Left ventricle myocardium inferior (tissue), 1 donor: Measurements from ENCODE around the gene JAM3. TPM values are rescaled to one million over a fixed set of nuclear protein-coding genes. Genes with fewer than 3 reads are reported as not detected.
"Not testable (repeated sequence)": the region's sequence is repeated elsewhere in the genome, so short reads cannot be mapped to it uniquely, and the experiment has no call there.

ENCODE experiments used
- DNase-seq: peaks from one replicate; pipeline ENCODE4 v3.0.0-alpha.2; 2020
- H3K27ac ChIP-seq: fragments of 200-600 bp; replicated peaks from 2 replicates; pipeline ENCODE4 v1.8.0; 2021
- H3K27me3 ChIP-seq: fragments of 200-600 bp; 2 replicates; pipeline ENCODE4 v1.8.0; 2021; ENCODE audit warnings: low read depth
- H3K36me3 ChIP-seq: fragments of 200-600 bp; 2 replicates; pipeline ENCODE4 v1.8.0; 2021
- H3K4me1 ChIP-seq: fragments of 200-600 bp; 2 replicates; pipeline ENCODE4 v1.8.0; 2021
- H3K4me3 ChIP-seq: fragments of 200-600 bp; 2 replicates; pipeline ENCODE4 v1.8.0; 2021; ENCODE audit warnings: mild to moderate bottlenecking, moderate library complexity
- H3K9me3 ChIP-seq: fragments of 200-600 bp; replicated peaks from 2 replicates; pipeline ENCODE4 v1.8.0; 2021
- intact Hi-C: fragments of 100-400 bp; cut with micrococcal nuclease; formaldehyde crosslinking; loops from one replicate; pipeline ENCODE4 v1.11.0; 2022
- total RNA-seq: library from RNA; stranded (reverse); fragmentation: NEBNext Ultra II Directional; extraction: Animal tissue kit (Norgen Biotek cat#: 25700); gene quantifications from one replicate; pipeline ENCODE4 v1.2.1, GENCODE V29; 2021
- TF ChIP-seq, protein P1 (sequence below): fragments of 200-600 bp; IDR thresholded peaks from 2 replicates; pipeline ENCODE4 v1.8.0; 2021; ENCODE audit warnings: antibody characterized with exemption, mild to moderate bottlenecking, borderline replicate concordance
- donor health status: DM: no; HTN: yes; CAD: no; lungs with severe emphysema.

JAM3 gene
- total RNA-seq, 1 donor from 2014 or later = 36.2 TPM

- TF ChIP-seq, protein P1, sequence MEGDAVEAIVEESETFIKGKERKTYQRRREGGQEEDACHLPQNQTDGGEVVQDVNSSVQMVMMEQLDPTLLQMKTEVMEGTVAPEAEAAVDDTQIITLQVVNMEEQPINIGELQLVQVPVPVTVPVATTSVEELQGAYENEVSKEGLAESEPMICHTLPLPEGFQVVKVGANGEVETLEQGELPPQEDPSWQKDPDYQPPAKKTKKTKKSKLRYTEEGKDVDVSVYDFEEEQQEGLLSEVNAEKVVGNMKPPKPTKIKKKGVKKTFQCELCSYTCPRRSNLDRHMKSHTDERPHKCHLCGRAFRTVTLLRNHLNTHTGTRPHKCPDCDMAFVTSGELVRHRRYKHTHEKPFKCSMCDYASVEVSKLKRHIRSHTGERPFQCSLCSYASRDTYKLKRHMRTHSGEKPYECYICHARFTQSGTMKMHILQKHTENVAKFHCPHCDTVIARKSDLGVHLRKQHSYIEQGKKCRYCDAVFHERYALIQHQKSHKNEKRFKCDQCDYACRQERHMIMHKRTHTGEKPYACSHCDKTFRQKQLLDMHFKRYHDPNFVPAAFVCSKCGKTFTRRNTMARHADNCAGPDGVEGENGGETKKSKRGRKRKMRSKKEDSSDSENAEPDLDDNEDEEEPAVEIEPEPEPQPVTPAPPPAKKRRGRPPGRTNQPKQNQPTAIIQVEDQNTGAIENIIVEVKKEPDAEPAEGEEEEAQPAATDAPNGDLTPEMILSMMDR = no peak
- no peaks in the 10 kb centered on the region for H3K27me3 ChIP-seq
Measured at GRCh38 chr11:134110252-134110815, 41.5 kb downstream of the JAM3 start.

GRCh38 chr11:134113787-134114186 is 44.9 kb downstream of the JAM3 start:
- H3K27ac ChIP-seq, H3K36me3 ChIP-seq, H3K27me3 ChIP-seq, intact Hi-C loops, H3K9me3 ChIP-seq, H3K4me3 ChIP-seq, DNase-seq: not testable (repeated sequence)
- H3K4me1 ChIP-seq = peaks cover 20% of the 10 kb centered on the region

More at GRCh38 chr11:134110252-134110815, 41.5 kb downstream of the JAM3 start:
- Histone ChIP-seq H3K4me3 (no peak overlapping the region), H3K9me3 (peaks cover 21% of the 10 kb centered on the region), H3K27ac (no peak overlapping the region), H3K36me3 (peaks cover 4% of the 10 kb centered on the region), H3K4me1 (no peaks in the 10 kb centered on the region)
- DNase-seq = no peak
- intact Hi-C loops = no loop called here

- intact Hi-C loops = no loop called here
- DNase-seq = no peak
- TF ChIP-seq, protein P1 = no peak
- peaks cover 44% of the 10 kb centered on the region for H3K4me1 ChIP-seq
- peaks cover 4% of the 10 kb centered on the region for H3K36me3 ChIP-seq
- H3K27ac ChIP-seq = no peak overlapping the region
- no peak overlapping the region for H3K4me3 ChIP-seq
- no peaks in the 10 kb centered on the region for H3K9me3 ChIP-seq
- no peaks in the 10 kb centered on the region for H3K27me3 ChIP-seq
Measured at GRCh38 chr11:134116210-134116609, 47.3 kb downstream of the JAM3 start.

GRCh38 chr11:134118006-134118405 is 49.1 kb downstream of the JAM3 start:
- intact Hi-C loops = no loop called here
- no peaks in the 10 kb centered on the region for H3K27me3 ChIP-seq

GRCh38 chr11:134119094-134119493 is 50.2 kb downstream of the JAM3 start:
- no peaks in the 10 kb centered on the region for H3K27me3 ChIP-seq
- no peak overlapping the region for H3K4me3 ChIP-seq
- intact Hi-C loops = no loop called here
- no peak for DNase-seq
- no peaks in the 10 kb centered on the region for H3K9me3 ChIP-seq
- H3K4me1 ChIP-seq = peaks cover 73% of the 10 kb centered on the region
- TF ChIP-seq, protein P1 = no peak
- no peaks in the 10 kb centered on the region for H3K36me3 ChIP-seq
- peak overlapping the region; percentile 92 for H3K27ac ChIP-seq

More at GRCh38 chr11:134118006-134118405, 49.1 kb downstream of the JAM3 start:
- Histone ChIP-seq H3K36me3 (no peaks in the 10 kb centered on the region), H3K4me1 (peaks cover 62% of the 10 kb centered on the region), H3K27ac (no peak overlapping the region), H3K4me3 (no peak overlapping the region), H3K9me3 (no peaks in the 10 kb centered on the region)
- TF ChIP-seq, protein P1 = no peak
- no peak for DNase-seq

DNA sequence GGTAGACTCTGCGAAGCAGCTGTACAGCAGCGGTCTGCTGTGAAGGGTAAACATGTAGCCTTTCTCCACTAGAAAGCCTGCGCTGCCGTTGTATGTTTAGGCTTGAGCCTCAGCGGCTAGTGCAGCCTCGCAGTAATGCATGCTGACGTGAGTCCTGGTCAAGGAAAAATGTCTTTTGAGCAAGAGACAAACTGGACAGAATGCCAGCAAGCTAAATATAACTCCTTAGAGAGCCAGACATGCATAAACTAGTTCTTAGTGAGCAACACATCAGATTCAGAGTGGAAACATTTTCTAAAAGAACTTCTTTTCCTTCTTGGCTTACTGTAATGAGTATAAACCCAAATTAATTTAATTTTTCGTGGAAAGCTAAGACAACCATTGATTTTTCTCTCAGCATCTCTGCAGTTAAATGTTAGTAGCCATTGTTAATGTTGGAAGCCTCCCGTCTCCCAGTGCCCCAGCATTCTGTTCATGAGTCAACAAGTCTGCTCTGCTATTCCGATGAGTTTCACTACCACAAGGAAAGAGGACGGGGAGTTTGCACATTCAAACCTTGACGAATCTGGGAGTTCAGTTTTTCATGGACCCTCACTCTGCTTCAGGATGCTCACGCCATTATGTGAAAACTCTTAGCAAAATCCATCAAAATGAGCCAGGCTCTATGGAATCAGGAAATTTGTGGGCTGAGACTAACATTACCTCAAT is 51.4 kb downstream of the JAM3 start:
- intact Hi-C loops = no loop called here
- peaks cover 85% of the 10 kb centered on the region for H3K4me1 ChIP-seq
- TF ChIP-seq, protein P1 = no peak
- peak; percentile 53 for DNase-seq
- H3K27me3 ChIP-seq = no peaks in the 10 kb centered on the region
- H3K27ac ChIP-seq = peak overlapping the region; percentile 92
- peak overlapping the region; percentile 53 for H3K4me3 ChIP-seq
- H3K36me3 ChIP-seq = no peaks in the 10 kb centered on the region
- no peaks in the 10 kb centered on the region for H3K9me3 ChIP-seq
